Subcutaneous abdominal adipose tissue (tissue), 5 donors: Measurements from ENCODE around the gene TSPYL6.
A peak's percentile ranks its signal among the peaks of the same experiment; 100 is the strongest.

Experiments
- H3K27ac ChIP-seq: one replicate; pipeline ENCODE4 v1.7.0; 2013; ENCODE audit warnings: low read depth, mild to moderate bottlenecking, inconsistent platforms, low read length, moderate library complexity
- H3K27me3 ChIP-seq, 5 donors: one replicate each; pipeline ENCODE4 v1.7.0; 2013; ENCODE audit warnings: low read length in 5 of 5, inconsistent platforms in 1 of 5; ENCODE audit not compliant: control insufficient read depth in 5 of 5, insufficient read depth in 4 of 5
- H3K36me3 ChIP-seq, 5 donors: one replicate each; pipeline ENCODE4 v1.7.0; 2013; ENCODE audit warnings: low read length in 5 of 5; ENCODE audit not compliant: control insufficient read depth in 5 of 5, insufficient read depth in 5 of 5
- H3K4me1 ChIP-seq, 5 donors: one replicate each; pipeline ENCODE4 v1.7.0; 2013; ENCODE audit warnings: low read length in 5 of 5, mild to moderate bottlenecking in 3 of 5, moderate library complexity in 1 of 5; ENCODE audit not compliant: control insufficient read depth in 5 of 5, insufficient read depth in 5 of 5
- H3K4me3 ChIP-seq, 5 donors: one replicate each; pipeline ENCODE4 v1.7.0; 2013; ENCODE audit warnings: low read length in 5 of 5, low read depth in 1 of 5
- H3K9ac ChIP-seq, 5 donors: one replicate each; pipeline ENCODE4 v1.7.0; 2013; ENCODE audit warnings: low read length in 5 of 5, mild to moderate bottlenecking in 4 of 5, moderate library complexity in 3 of 5
- H3K9me3 ChIP-seq, 5 donors: one replicate each; pipeline ENCODE4 v1.7.0; 2013; ENCODE audit warnings: low read length in 5 of 5; ENCODE audit not compliant: control insufficient read depth in 5 of 5
- donor health status: healthy.
- donor health status: healthy.
- donor health status: healthy.
- donor health status: healthy.
- donor health status: healthy.

TSPYL6 gene

GRCh38 chr2:54207666-54208195 lies 48.3 kb downstream of the TSPYL6 start:
- Histone ChIP-seq H3K27ac (peak overlapping the region; percentile 86), H3K4me3 (peak overlapping the region in 1 of 5 donors; percentile 13), H3K9ac (peak overlapping the region in 1 of 5 donors; percentile 11), H3K36me3 (no peaks in the 10 kb centered on the region), H3K27me3 (no peaks in the 10 kb centered on the region), H3K9me3 (peaks cover 0 to 3% (median 0%) of the 10 kb centered on the region in 5 donors), H3K4me1 (peaks cover 0 to 45% (median 29%) of the 10 kb centered on the region in 5 donors)

GRCh38 chr2:54206596-54206995 lies 49.4 kb downstream of the TSPYL6 start:
- H3K4me1 ChIP-seq = peaks cover 0 to 38% (median 29%) of the 10 kb centered on the region in 5 donors
- H3K4me3 ChIP-seq = no peak overlapping the region
- H3K9ac ChIP-seq = no peak overlapping the region
- H3K9me3 ChIP-seq = peaks cover 0 to 3% (median 0%) of the 10 kb centered on the region in 5 donors
- no peak overlapping the region for H3K27ac ChIP-seq
- no peaks in the 10 kb centered on the region for H3K36me3 ChIP-seq
- no peaks in the 10 kb centered on the region for H3K27me3 ChIP-seq

- Histone ChIP-seq H3K27ac (no peak overlapping the region), H3K9ac (no peak overlapping the region), H3K4me1 (peaks cover 0 to 33% (median 28%) of the 10 kb centered on the region in 5 donors), H3K36me3 (no peaks in the 10 kb centered on the region), H3K27me3 (no peaks in the 10 kb centered on the region), H3K4me3 (no peak overlapping the region), H3K9me3 (peaks cover 0 to 3% (median 0%) of the 10 kb centered on the region in 5 donors)
These were observed 51.6 kb downstream of the TSPYL6 start for GRCh38 chr2:54204476-54204875.
